Liver (tissue), 3 donors: ENCODE measurements around the gene AKR1A1.
"Not testable (repeated sequence)": the region's sequence is repeated elsewhere in the genome, so short reads cannot be mapped to it uniquely, and the experiment has no call there.

Experiments used
- CTCF ChIP-seq: fragments of 150-350 bp; IDR thresholded peaks from 2 replicates; pipeline ENCODE4 v1.5.1; 2017; ENCODE audit warnings: improper control_type of control experiment, low read depth, low read length; ENCODE audit not compliant: missing input control
- RAD21 ChIP-seq, 2 donors: IDR thresholded peaks; 2 replicates each; pipeline ENCODE4 v1.6.1; 2016; ENCODE audit warnings: antibody characterized with exemption in 2 of 2, mild to moderate bottlenecking in 2 of 2
- REST ChIP-seq: IDR thresholded peaks from 2 replicates; pipeline ENCODE4 v1.6.1; 2016; ENCODE audit warnings: antibody characterized with exemption, mild to moderate bottlenecking
- TAF1 ChIP-seq: conservative IDR thresholded peaks from 2 replicates; pipeline ENCODE4 v1.6.1; 2016; ENCODE audit warnings: antibody characterized with exemption, mild to moderate bottlenecking
- YY1 ChIP-seq: IDR thresholded peaks from 2 replicates; pipeline ENCODE4 v1.6.1; 2016; ENCODE audit warnings: antibody characterized with exemption, mild to moderate bottlenecking
- donor health status: healthy.
- donor health status: healthy.

GRCh38 chr1:45519774-45520173 lies 30.9 kb upstream of the AKR1A1 start:
- TF ChIP-seq TAF1; YY1; RAD21 (IDR thresholded peaks at IDR 0.05); CTCF; REST: not testable (repeated sequence)
